Measurements from ENCODE around the gene MAMLD1.

MAMLD1 gene

DNA sequence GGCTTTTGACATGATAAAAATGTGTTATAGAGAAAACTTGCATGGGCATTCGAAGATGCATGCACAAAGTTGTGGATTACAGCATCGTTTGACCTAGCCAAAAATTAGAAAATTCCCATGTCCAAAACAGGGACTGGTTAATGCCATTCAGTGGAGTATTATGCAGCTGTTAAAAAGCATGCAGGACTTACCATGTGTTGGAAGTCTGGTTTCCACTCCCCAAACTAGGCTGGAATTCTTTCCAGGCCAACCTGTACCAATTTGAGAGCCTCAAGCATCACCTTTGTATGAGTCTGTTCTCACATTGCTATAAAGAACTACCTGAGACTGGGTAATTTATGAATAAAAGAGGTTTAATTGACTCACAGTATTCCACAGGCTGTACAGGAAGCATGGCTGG is 159.4 kb downstream of the MAMLD1 start:
- in situ Hi-C loops (cut with MboI; ENCODE audit: low pct_unique_long_range_greater_than_20kb, low sequenced_read_pairs, unreplicated experiment), result no loop called here
- no peak for TF ChIP-seq CTCF (IDR thresholded peaks at IDR 0.05; ENCODE audit: extremely low read depth, insufficient read depth, missing control alignments)
- DNase-seq (ENCODE audit: low spot score), result no peak

DNA sequence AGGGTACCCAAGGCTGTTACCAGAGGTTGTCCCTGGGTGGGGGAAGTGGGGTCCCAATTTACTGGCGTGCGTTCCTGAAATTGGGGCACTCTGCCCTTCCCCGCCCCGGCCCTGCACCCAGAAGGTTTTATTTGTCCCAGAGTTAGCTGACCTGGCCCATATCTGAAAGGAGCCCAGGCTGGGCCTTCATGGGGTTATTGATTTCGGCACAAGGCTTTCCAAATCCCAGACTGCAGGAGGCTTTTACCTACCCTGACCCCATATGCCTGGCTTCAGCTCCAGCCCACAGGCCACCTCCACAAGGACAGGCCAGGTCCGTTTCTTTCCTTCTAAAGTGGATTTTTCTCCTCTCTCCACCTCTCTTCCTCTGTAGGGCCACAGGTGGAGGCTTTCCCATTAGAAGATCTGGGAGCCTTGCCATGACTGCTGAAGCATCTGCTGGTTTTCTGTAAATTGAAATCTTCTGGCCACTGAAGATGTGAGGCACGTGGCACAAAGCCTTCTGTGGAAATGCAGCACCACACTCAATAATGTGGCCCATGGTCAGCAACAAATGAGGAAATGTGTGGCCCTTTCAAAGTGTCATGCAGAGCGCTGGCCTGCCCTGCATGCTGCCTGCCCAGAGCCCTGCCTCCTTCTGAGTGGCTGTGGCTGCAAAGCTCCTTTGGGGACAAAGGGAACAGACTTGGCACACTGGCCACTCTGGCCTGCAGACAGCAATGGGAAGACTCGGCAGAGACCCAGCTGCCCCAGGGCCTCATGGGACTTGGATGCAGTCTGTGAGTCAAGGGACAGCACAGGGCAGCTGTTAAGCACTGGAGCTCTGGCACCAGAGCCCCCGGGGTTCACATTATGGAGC is 162.2 kb downstream of the MAMLD1 start:
- in situ Hi-C loops (cut with MboI; ENCODE audit: low pct_unique_long_range_greater_than_20kb, low sequenced_read_pairs, unreplicated experiment), result no loop called here
- no peak for TF ChIP-seq CTCF (IDR thresholded peaks at IDR 0.05; ENCODE audit: extremely low read depth, insufficient read depth, missing control alignments)
- no peak for DNase-seq (ENCODE audit: low spot score)

DNA sequence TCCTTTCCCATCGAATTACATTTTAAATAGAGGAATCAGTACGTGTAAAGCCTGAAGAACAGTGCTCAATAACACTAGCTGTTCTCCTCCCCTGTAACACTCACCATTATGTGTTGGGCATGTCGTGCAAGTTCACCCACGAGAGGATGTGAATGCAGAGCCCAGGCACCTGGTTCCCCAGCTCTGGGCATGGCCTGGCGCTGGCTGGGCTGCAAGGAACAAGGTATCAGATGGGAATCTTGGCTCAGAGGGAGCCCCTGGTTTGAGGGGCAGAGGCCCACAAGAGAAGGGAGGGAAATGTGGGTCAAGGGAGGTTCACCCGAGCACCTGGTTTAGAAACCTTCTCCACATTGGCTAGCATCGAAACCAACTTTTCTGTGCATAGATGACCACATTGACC is 163.6 kb downstream of the MAMLD1 start:
- in situ Hi-C loops (cut with MboI; ENCODE audit: low pct_unique_long_range_greater_than_20kb, low sequenced_read_pairs, unreplicated experiment), result no loop called here
- no peak for TF ChIP-seq CTCF (IDR thresholded peaks at IDR 0.05; ENCODE audit: extremely low read depth, insufficient read depth, missing control alignments)
- no peak for DNase-seq (ENCODE audit: low spot score)

- in situ Hi-C loops (cut with MboI; ENCODE audit: low pct_unique_long_range_greater_than_20kb, low sequenced_read_pairs, unreplicated experiment), result no loop called here
- no peak for DNase-seq (ENCODE audit: low spot score)
- no peak for TF ChIP-seq CTCF (IDR thresholded peaks at IDR 0.05; ENCODE audit: extremely low read depth, insufficient read depth, missing control alignments)
Measured at GRCh38 chrX:150527108-150527507, 164.0 kb downstream of the MAMLD1 start.

DNA sequence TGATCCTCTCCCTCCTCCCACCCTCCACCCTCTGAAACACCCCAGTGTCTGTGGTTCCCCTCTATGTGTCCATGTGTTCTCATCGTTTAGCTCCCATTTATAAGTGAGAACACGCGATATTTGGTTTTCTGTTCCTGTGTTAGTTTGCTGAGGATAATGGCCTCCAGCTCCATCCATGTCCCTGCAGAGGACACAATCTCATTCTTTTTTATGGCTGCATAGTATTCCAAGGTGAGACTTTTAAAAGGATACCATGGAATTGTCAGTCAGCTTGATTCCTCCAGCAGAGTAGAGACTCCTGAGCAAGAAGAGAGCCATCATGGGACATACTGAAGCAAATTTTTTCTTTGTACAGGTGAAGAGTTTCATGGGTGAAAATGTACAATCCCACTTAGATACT is 166.5 kb downstream of the MAMLD1 start:
- TF ChIP-seq CTCF (IDR thresholded peaks at IDR 0.05; ENCODE audit: extremely low read depth, insufficient read depth, missing control alignments), result no peak
- DNase-seq (ENCODE audit: low spot score), result no peak
- in situ Hi-C loops (cut with MboI; ENCODE audit: low pct_unique_long_range_greater_than_20kb, low sequenced_read_pairs, unreplicated experiment), result no loop called here

- in situ Hi-C loops (cut with MboI; ENCODE audit: low pct_unique_long_range_greater_than_20kb, low sequenced_read_pairs, unreplicated experiment), result no loop called here
- TF ChIP-seq CTCF (IDR thresholded peaks at IDR 0.05; ENCODE audit: extremely low read depth, insufficient read depth, missing control alignments), result no peak
- DNase-seq (ENCODE audit: low spot score), result no peak
Measured at GRCh38 chrX:150530821-150531220, 167.7 kb downstream of the MAMLD1 start.

Measured in GM13977 (cell line).